Dermis blood vessel endothelial cell (primary cell): ENCODE measurements around the gene TDRD7. TPM values are rescaled to one million over a fixed set of nuclear protein-coding genes. Genes with fewer than 3 reads are reported as not detected.

Source experiments
- DNase-seq: peaks from one replicate; pipeline ENCODE4 v3.0.0; 2010
- total RNA-seq: library from RNA; depleted of rRNA; stranded (reverse); fragments of >200 nt; gene quantifications from 2 replicates; pipeline ENCODE4 v1.2.3, GENCODE V29; 2014

The TDRD7 gene, protein sequence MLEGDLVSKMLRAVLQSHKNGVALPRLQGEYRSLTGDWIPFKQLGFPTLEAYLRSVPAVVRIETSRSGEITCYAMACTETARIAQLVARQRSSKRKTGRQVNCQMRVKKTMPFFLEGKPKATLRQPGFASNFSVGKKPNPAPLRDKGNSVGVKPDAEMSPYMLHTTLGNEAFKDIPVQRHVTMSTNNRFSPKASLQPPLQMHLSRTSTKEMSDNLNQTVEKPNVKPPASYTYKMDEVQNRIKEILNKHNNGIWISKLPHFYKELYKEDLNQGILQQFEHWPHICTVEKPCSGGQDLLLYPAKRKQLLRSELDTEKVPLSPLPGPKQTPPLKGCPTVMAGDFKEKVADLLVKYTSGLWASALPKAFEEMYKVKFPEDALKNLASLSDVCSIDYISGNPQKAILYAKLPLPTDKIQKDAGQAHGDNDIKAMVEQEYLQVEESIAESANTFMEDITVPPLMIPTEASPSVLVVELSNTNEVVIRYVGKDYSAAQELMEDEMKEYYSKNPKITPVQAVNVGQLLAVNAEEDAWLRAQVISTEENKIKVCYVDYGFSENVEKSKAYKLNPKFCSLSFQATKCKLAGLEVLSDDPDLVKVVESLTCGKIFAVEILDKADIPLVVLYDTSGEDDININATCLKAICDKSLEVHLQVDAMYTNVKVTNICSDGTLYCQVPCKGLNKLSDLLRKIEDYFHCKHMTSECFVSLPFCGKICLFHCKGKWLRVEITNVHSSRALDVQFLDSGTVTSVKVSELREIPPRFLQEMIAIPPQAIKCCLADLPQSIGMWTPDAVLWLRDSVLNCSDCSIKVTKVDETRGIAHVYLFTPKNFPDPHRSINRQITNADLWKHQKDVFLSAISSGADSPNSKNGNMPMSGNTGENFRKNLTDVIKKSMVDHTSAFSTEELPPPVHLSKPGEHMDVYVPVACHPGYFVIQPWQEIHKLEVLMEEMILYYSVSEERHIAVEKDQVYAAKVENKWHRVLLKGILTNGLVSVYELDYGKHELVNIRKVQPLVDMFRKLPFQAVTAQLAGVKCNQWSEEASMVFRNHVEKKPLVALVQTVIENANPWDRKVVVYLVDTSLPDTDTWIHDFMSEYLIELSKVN
- total RNA-seq, result 15.8 and 20.8 TPM in 2 replicates

DNA sequence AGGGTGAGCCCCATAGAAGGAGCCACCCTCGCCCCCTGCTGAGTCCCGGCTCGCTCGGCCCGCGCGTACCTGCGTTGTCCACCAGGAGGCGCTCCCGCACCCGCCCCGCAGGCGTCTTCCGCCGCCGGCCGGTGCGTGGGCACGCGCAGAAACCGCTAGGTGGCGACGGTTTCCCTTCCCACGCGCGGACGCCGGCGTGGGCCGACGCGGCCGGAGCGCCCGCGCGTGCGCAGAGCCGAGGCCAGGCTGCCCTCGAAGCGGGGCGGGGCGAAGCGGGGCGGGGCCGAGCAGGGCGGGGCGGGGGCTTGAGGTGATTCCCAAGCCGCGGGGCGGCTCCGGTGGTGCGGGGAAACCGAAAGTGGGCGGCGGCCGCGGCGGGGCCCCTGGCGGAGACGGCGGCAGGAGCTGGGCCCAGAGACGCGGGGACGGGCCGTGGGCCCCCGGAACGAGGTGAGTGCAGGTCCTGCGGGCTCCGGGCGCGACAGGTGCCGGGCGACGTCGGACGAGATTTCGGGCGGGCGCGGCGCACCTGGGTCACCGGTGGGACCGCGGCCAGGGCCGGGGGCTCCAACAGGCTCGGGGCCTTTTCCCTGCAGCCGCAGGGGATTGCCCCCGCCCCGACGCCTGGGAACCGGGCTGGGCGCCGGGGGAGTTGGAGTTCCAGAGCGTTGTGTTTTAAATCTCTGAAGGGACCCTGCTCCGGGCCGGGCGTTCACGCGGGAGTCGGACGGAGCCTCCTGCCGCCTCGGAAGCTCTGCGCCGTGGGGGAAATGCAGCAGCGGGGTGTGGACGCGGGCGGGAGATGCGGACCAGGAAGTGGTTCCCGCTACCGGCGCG, at the start of gene TDRD7:
TSS of gene TDRD7 (plus strand) at position 308 of the 837 bp plus-strand sequence. CDS start 16,370 bp downstream, outside the sequence.
- peak; percentile 89 for DNase-seq

DNA sequence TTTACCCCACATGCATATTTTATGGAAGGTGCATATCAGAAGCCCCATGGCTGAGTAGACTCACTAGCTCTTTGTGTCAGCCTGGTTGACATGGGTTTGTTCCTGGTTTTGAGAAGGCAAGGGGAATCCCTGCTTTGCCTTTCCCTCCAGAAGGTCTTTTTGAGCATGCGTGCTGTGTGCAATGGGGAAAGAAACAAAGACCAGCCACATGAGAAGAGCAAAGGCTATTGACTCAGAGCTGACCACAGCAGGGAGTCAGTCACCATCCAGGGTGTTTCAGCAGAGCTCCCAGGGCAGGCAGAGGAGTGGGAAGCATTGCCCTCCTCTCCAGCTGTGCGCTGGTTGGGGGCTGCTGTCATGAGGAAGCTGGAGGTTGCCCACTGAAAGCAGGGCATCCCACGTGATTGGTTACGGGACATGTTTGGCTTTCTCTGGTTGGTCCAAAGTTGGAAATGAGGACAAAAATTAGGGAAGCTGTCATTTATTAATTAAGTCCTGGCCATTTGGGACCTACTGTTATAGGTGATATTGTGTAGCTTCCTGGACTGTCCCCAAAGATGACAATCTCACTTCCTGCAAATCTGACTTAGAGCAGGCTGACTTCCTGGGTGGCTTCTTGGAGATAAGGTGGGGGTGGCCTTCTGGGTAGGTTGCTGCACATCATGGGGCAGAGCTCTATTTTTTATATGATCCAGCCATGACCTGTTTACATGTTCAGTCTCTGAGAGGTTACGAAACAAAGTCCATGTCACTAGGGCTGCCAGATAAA, 48.9 kb upstream of the TDRD7 start:
- DNase-seq, result no peak

DNA sequence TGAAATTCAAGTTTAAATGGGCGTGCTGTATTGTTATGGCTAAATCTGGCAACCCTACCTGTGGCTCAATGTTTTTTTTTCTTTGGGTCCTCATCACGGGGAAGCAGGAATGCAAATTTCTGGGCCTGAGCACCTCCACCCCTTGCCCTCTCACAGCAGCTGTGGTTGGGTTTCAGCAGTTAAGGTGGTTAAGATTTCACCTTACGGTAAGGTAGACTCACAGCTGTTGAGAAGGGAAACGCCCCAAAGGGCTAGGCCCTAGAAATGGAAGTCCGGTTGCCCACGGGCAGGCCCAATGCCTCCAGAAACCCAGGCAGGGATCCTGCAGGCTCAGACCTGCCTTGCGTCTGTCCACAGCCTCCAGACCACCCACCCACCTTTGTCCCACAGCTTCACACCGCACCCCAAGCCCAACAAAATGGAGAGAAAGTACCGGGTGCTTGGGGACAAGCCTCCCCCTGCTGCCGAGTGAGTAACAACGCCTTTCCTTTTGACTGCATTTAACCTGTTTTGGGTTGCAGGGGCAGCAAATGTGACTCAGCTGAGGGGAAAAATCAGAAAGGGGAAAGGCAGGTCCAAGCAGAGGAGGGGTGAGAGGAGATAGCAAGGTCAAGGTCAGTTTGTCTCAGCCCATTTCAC, 48.1 kb upstream of the TDRD7 start:
- no peak for DNase-seq

DNA sequence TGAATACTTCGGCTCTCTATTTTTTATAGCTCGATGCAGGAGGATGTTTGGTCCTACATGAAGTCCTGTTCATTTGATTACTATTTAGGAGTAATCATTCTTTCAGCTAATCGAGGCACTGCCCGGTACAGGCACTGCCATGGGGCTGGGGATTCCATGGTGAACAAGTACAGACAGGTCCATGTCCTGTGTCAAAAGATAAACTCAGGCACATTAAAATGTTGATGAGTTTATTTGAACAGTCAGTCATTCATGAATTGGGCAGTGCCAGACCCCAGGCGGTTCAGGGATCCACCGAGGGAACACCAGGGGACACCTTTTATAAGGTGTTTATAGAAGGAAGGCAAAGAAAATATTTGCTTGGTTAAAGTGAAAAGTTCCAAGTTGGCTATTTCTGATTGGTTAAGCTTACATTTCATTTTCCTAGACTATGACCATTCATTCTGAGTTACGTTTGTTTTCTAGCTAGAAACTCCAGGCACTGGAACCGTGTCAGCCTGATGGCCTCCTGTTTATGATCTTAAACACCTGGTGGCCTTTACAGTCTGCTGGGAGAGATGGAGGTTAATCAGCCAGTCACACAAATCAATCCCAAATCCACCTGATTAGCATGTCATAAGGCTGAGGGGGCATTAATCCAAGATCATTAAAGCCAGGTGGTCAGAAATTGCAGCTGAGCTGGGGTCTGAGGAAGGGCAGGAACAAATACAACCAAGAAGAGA, 47.0 kb upstream of the TDRD7 start:
- no peak for DNase-seq

DNA sequence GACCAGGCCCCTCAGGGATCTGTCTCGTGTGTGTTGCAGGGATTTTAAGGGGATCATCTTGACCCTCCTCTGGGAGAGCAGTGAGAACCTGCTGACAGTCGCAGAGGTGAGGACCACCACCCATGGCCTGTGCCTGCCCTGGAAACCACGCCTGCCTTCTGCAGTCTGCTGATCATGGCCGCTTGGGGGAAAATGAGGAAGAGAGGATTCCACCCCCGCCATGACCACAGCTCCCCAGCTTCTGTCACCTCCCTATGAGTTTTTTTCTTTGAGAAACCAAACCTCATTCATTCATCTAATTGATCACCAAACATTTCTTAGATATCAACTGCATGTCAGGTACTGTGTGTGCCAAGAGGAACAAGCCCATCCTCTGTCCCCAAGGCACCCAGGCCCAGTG, 46.3 kb upstream of the TDRD7 start:
- no peak for DNase-seq

DNA sequence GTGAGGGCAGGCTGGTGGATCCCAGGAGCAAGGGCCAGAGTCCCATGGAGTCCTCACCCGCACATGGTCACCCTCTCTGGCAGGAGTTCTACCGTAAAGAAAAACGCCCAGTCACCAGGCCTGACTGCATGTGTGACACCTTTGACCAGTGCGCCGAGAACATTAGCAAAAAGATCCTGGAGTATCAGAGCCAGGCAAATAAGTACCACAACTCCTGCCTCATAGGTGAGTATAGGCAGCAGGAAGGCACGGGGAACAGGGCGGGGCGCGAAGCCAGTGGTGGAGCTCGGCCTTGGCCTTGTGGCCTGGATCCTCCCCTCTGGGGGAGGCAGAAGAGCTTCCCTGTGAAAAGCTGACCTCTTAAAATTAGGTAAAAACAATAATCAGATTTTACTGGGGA, 45.4 kb upstream of the TDRD7 start:
- DNase-seq, result no peak

DNA sequence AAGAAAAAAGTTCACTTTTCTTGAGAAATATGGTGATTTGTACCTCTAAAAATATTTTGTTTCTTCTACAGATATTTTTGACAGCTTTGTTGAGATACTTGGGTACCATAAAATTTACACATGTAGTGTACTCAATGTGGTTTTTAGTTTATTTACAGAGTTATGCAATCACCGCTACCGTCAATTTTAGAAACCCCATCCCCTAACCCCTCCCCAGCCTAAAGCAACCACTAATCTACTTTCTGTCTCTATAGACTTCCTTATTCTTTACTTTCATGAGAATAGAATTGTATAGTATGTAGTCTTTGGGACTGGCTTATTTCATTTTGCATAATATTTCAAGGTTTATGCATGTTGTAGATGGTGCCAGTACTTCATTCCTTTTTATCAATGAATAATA, 45.0 kb upstream of the TDRD7 start:
- no peak for DNase-seq

DNA sequence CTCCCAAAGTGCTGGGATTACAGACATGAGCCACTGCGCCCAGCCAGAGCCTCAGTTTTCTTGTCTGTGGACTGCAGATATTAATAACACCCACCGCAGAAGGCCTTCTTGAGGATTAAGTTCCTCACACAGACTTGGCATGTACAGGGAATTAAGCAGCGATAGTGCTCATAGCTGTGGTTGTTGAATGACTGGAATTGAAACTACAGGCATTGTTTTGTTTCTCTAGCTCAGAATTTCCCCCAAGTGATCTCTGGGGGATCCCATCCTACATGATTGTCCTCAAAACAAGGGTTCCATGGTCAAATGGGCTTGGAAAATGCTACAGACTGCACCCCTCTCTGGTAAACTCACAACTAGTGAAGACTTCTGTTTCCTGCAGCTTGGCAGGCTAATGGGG, 44.2 kb upstream of the TDRD7 start:
- no peak for DNase-seq

DNA sequence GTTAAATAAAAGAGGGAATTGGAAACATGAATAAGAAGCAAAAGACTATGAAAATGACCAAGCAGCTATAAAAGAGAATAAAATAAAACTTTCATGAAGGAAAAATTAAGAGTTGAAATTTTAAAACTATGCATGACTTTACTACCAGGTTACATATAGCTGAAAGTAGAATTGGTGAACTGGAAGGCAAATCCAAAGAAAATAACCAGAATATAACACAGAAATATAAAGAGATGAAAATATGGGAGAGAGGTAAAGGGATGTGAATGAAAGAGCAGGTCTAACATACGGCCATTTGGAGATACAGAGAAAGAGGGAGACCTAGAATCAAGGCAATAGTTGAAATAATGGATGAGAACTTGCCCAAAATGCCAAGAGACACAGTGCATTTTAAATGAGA, 42.9 kb upstream of the TDRD7 start:
- DNase-seq, result no peak

DNA sequence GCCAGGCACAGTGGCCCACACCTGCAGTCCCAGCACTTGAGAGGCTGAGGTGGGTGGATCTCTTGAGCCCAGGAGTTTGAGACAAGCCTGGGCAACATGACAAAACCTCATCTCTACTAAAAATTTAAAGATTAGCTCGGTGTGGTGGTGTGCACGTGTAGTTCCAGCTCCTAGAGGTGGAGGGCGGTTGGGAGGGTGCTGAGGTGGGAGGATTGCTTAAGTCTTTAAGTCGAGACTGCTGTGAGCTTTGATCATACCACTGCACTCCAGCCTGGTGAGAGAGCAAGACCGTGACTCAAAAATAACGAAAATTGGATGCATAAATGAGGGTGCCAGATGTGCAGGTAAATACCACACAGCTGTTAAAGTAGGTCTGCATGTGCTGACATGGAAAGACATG, 39.3 kb upstream of the TDRD7 start:
- no peak for DNase-seq

DNA sequence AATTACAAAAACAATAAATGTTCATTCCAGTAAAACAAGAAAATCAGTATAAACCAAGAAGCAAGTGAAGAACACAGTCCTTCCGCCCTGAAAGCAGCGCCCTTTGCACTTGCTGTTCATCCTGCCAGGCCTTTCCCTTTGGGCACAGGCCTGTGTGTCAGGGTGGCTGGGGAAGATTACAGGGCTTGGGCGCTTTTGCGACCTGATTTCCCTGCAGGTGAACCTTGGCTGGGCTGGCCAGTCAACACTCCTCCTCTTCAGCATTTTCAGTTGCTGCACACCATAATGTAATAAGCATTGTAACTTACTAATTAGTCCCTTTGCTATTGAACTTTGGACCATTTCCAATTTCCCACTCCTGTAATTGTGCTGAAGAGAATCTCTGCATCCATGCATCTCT, 38.6 kb upstream of the TDRD7 start:
- no peak for DNase-seq

DNA sequence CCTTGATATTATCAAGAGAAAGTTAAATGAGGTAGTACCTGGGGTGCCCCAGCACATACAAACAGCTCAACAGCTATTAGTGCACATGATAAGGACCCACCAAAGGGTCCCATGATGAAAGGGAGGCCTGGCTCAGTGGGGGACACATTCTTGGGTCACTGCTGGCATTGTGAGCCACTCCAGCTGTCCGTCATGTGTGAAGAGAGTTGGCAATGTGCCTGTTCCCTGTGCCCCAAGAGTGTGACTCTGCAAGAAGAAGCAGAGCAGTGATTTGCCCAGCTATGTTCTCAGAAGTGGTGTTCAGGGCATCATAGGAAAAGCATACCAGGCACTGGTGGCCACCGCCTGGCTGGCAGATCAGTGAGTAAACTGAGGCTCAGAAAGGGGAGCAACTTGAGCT, 37.1 kb upstream of the TDRD7 start:
- DNase-seq, result no peak

DNA sequence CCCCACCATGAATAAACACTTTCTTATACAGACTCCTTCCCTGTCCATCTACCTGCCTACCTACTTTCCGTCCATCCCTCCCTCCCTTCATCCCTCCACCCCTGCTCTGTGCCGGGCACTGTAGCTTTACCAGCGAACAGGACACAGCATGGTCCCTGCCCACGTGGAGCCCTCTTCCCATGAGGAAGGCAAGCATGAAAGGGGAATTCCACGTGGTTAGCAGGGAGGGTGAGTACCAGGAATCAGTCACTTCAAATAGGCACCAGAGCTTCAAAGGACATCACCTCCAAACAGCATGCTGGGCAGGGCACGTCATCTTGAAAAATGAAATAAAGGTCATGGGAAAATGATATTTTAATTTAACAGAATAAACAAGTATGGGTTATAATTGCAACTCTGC, 35.0 kb upstream of the TDRD7 start:
- no peak for DNase-seq

DNA sequence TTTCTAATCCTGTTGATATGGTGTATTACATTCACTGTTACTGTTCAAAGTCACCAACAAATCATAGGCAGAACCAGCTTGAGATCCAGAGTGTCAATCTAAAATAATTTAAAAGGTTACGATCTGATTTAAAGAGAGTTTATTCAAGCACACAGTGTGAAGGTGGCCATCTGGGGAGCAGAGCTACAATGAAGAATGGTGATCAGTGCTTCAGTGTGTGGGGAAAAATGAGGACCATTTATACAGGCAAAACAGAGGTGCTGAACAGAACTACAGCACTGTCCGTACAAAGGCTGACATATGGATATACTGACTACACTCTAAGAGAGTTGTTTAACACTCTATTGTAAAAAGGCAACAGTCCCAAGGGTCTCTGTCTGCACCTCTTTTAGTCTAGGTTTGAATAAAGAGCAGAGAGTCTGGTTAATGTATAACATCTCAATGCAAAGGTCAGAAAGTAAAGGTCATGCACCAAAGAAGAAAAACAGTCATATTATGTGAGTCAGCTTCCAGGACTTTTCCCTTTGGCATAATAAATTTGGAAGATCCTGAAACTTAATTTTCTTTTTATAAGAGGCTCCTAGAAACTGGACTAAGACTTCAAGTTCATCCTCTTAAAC, 29.7 kb upstream of the TDRD7 start:
- DNase-seq, result no peak

DNA sequence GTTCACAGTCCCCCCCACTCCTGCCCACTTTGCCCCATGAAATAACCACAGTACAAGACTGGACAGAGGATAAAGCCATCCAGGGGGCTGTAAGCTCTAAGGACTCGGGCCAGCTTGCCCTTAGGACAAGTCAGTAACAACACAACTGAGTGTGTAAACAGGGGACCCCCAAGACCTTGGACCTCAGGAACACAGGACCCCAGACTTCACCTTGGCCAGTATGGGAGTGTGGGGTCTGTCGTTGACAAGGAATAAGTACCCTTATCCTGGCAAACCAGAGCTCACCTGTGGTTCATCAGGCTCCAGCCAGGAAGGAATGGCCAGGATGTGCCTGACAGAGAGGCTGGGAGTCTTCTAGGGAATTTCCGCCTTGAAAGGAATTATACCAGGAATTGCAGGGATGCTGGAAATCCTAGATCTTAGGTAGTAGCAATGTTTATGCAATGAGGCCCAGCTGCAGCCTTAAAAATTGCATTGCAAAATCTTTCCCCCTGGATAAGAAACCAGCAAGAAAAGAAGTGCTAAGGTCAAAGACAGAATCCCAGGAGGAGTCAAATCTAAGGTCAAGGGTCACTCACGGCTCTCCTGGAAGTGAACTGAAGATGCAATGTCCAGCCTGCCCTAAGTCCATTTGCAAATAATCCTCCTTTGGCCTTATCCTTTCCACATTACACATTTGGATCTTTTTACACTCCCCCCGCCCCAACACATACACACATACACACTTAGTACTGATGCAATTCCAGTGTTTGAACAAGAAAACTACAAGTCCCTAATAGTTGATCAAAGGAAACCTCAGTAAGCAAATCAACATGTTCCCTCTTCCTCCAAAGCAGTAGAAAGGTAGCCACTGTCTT, 27.3 kb upstream of the TDRD7 start:
- no peak for DNase-seq

DNA sequence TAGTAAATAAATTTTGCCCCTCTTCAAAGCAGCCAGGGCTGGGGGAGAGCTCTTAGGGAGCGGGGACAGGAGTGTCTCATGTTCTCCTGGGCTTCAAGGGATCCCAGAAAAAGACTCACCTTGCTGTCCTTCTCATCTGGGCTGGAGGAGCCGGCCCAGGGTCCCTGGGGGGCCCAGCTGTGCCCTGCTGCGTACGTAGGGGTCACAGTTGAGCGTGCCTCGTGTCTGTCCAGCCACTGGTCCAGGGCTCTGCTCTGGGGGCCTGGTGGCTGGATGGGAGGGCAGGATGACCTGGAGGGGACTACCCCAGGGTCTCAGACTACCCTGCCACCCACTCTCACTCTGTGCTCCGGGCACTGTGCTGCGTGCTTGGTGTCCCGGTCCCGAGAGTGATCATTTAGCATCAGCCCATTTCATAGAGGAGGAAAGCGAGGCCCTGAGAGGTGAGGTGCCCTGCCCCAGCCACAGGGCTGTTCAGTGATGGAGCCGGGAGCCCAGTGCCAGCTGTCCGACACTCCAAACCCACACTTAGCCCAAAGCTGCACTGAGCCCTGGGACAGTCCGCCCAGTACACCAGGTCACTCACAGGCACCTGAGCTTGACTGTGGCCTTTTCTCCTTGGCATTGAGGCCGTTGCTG, 26.2 kb upstream of the TDRD7 start:
- DNase-seq, result no peak

DNA sequence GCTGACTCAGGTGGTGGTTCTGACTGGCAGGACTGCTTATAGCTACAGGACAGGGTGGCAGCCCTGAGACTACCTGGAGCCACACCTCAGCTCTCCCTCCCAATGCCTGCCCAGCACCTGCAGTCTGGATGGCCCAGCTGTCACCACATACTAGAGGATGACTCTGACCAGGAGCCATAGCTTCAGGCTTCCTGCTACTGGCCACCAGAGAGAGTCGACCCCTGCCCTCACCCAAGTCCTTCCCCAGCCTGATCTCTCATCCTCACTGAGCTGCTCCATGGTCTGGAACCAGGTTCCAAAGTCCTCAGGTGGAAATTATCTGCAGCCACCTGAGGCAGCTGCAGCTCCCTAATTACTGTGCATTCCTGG, 25.6 kb upstream of the TDRD7 start:
- no peak for DNase-seq

DNA sequence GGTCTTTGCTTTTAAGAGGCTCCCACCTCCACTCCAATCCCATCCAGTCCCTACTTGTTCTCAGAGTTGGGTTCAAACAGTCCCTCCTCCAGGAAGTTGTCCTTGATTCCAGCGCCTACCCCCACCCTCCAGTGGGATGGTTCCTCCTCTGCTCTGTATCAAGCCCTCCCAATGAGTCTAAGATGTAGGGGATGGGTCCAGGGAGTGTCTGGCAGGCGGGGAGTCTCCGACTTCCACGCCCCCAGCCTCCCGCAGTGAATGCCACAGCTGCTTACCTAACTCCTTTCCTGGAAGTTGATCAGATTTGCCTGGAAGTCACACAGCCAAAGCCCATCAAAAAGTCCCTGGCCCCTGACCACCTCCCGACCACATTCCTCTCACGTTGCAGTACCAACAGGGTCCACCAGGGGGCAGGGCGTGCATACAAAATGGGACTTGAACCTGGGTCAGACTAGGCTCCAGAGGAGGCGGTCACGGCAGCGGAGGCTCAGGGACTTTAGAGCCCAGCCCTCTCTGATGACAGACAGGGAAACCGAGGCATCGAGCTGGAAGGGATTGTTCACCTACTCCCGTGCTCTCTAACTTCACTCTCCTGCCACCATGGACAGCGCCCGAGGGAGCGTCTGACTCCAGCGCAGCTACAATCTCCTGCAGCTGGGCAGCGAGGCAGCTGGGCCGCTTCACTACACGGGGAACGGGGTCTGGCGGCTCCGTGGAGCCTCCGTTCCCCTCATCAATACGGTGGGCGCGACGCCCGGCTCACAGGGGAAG, 25.0 kb upstream of the TDRD7 start:
- DNase-seq, result peak; percentile 76
